H1 (cell line): ENCODE results near the gene MXI1. TPM values are rescaled to one million over a fixed set of nuclear protein-coding genes. Genes with fewer than 3 reads are reported as not detected.

ENCODE experiments used
- ASH2L ChIP-seq: fragments of 200-600, 300-600 bp; sonication (generic); IDR thresholded peaks from one replicate; pipeline ENCODE4 v1.7.1; 2017; ENCODE audit warnings: low read length
- CTCF ChIP-seq, 3 experiments: IDR thresholded peaks; 1 replicate in 2 of 3; 2 replicates in 1 of 3; pipeline versions ENCODE4 v1.5.1 to v1.6.1; 2011; ENCODE audit warnings: low read length in 3 of 3, mild to moderate bottlenecking in 3 of 3, inconsistent platforms in 2 of 3, low read depth in 1 of 3, moderate library complexity in 1 of 3; ENCODE audit not compliant: insufficient read depth in 1 of 3; ENCODE audit errors: control extremely low read depth in 1 of 3
- EZH2 ChIP-seq: fragments of 200-600 bp; sonication (generic); IDR thresholded peaks from 2 replicates; pipeline ENCODE4 v1.7.1; 2012; ENCODE audit warnings: low read depth, mild to moderate bottlenecking, moderate library complexity, low read length, inconsistent platforms; ENCODE audit not compliant: severe bottlenecking
- RAD21 ChIP-seq, 2 experiments: IDR thresholded peaks in 1 of 2; conservative IDR thresholded peaks in 1 of 2; 2 replicates each; pipeline ENCODE4 v1.6.1; 2011; ENCODE audit warnings: low read depth in 2 of 2, low read length in 2 of 2, improper control_type of control experiment in 1 of 2, inconsistent platforms in 1 of 2, mild to moderate bottlenecking in 1 of 2, moderate library complexity in 1 of 2
- SUZ12 ChIP-seq: fragments of 200-600 bp; sonication (generic); IDR thresholded peaks from 2 replicates; pipeline ENCODE4 v1.6.1; 2012; ENCODE audit warnings: mild to moderate bottlenecking, inconsistent platforms, low read length, moderate library complexity, mixed read lengths
- polyA plus RNA-seq, 7 experiments: library from polyadenylated mRNA; depleted of rRNA in 3 of 7; stranded (reverse) in 5 of 7; unstranded in 2 of 7; fragments of >200 nt in 5 of 7; fragments of 200-250 nt in 2 of 7; gene quantifications; 1 replicate in 5 of 7; 2 replicates in 1 of 7; 4 replicates in 1 of 7; pipeline versions ENCODE4 v1.2.1 to v1.2.3, GENCODE V29; 2011 to 2013; ENCODE audit warnings: missing spikeins in 2 of 7, mixed read lengths in 2 of 7
- total RNA-seq: library from RNA; stranded (reverse); fragmentation: NEBNext Ultra II Directional; extraction: Animal tissue kit (Norgen Biotek cat#: 25700); gene quantifications from 2 replicates; pipeline ENCODE4 v1.2.1, GENCODE V29; 2021

Gene MXI1
- total and polyA plus RNA-seq, 2 of the 8 experiments (the other 6 are each of a cell fraction or from before 2014, with no cell fraction given): 5.7 to 8.8 TPM

- TF ChIP-seq SUZ12 (no peak), RAD21 (IDR thresholded peaks at IDR 0.05 in 1 of 2, conservative IDR thresholded peaks at IDR 0.05 in 1 of 2; ENCODE audit: low read depth in 2 of 2, low read length in 2 of 2) (no peak), EZH2 (no peak), CTCF (IDR thresholded peaks at IDR 0.05; ENCODE audit: control extremely low read depth in 1 of 3, insufficient read depth in 1 of 3, low read depth in 1 of 3, low read length in 3 of 3) (no peak), ASH2L (no peak)
Measured at GRCh38 chr10:110310741-110311140, 103.3 kb downstream of the MXI1 start (continued).
